ENCODE data around the gene TOB2. TPM values are rescaled to one million over a fixed set of nuclear protein-coding genes. Genes with fewer than 3 reads are reported as not detected.

Gene TOB2
- total and polyA plus RNA-seq, 9 of the 15 experiments (the other 6 are each of a cell fraction or from before 2014, with no cell fraction given): 3.3 to 20.5 (median 7.3) TPM

- H3K79me2 ChIP-seq (ENCODE audit: control insufficient read depth, insufficient read depth, low read length): no peaks in the 10 kb centered on the region
- ChIA-PET POLR2A (interaction anchor here (1.4 to 3.1 kb wide), 4 partner anchors 9 to 23 kb away, joined by 3 to 12 read pairs (median 8); partner anchors contain the start of genes ACO2, PHF5A and TOB2), CTCF (ENCODE audit: low intra/inter-chr PET ratio) (no interaction called here)
- DNase-seq (ENCODE audit: extremely low read depth in 1 of 4, low spot score in 3 of 4): no peak
- TF ChIP-seq HNRNPH1 (optimal IDR thresholded peaks at IDR 0.05; ENCODE audit: low read depth, low read length) (no peak), ZBTB5 (IDR thresholded peaks at IDR 0.05) (no peak), STAG1 (CRISPR knock-in tag; IDR thresholded peaks at IDR 0.05; ENCODE audit: borderline replicate concordance) (no peak), NELFE (IDR thresholded peaks at IDR 0.05; ENCODE audit: insufficient read depth, insufficient read length) (no peak), ZNF253 (CRISPR knock-in tag; conservative IDR thresholded peaks at IDR 0.05) (no peak), PURB (CRISPR knock-in tag; IDR thresholded peaks at IDR 0.05; ENCODE audit: low read depth) (no peak), CBX3 (IDR thresholded peaks at IDR 0.05; ENCODE audit: borderline replicate concordance in 1 of 2, low read length in 2 of 2) (no peak), ZNF668 (CRISPR knock-in tag; IDR thresholded peaks at IDR 0.05) (no peak), THRB (CRISPR knock-in tag; conservative IDR thresholded peaks at IDR 0.05) (no peak), ZEB2 (IDR thresholded peaks at IDR 0.05) (no peak), MCM7 (IDR thresholded peaks at IDR 0.05) (no peak), HDAC1 (IDR thresholded peaks at IDR 0.05) (no peak)
- no peak overlapping the region for H3K27ac ChIP-seq (ENCODE audit: extremely low read depth, low read depth, low read length)
- BruUV-seq (replicated peaks): no TSS peak
- H3K4me3 ChIP-seq: no peak overlapping the region
- no peaks in the 10 kb centered on the region for H4K20me1 ChIP-seq (replicated peaks; ENCODE audit: control insufficient read depth, insufficient read depth, low read length)
- ATAC-seq: no peak
- H3K36me3 ChIP-seq (ENCODE audit: control insufficient read depth, insufficient read depth, low read length): peaks cover 42% of the 10 kb centered on the region; the same call in 2 of the 3 replicates
- no peak overlapping the region for H3K4me2 ChIP-seq (ENCODE audit: insufficient read depth, low read length)
- in situ Hi-C loops (cut with MboI) (no loop called here), intact Hi-C loops (cut with micrococcal nuclease) (no loop called here)
- WGBS (ENCODE audit: insufficient coverage, low coverage, missing lambda C conversion rate): 100% methylated on average over 6 of the region's 7 CpGs
- no peaks in the 10 kb centered on the region for H3K27me3 ChIP-seq (ENCODE audit: control insufficient read depth in 2 of 2, insufficient read depth in 2 of 2, low read length in 2 of 2)
- no peaks in the 10 kb centered on the region for H3K4me1 ChIP-seq (replicated peaks in 1 of 2; ENCODE audit: control insufficient read depth in 2 of 2, insufficient read depth in 2 of 2, low read length in 2 of 2)
- no peak overlapping the region for H2AFZ ChIP-seq (ENCODE audit: low read depth, low read length)
- FAIRE-seq: no peak
- no peak overlapping the region for H3K9ac ChIP-seq (ENCODE audit: insufficient read depth in 1 of 2, low read depth in 2 of 2, low read length in 2 of 2)
- H3K9me1 ChIP-seq (ENCODE audit: control insufficient read depth, insufficient read depth, low read length): no peaks in the 10 kb centered on the region
- H3K9me3 ChIP-seq (replicated peaks; ENCODE audit: control insufficient read depth, insufficient read depth, low read depth, low read length): no peaks in the 10 kb centered on the region
Measured at GRCh38 chr22:41458161-41458728, 11.6 kb upstream of the TOB2 start.

Measured in K562 (cell line).